CD4-positive, CD25-positive, alpha-beta regulatory T cell (primary cell): ENCODE measurements around the gene MMP7. TPM values are rescaled to one million over a fixed set of nuclear protein-coding genes. Genes with fewer than 3 reads are reported as not detected.

Source experiments
- ATAC-seq, 2 donors: fragments of 150-1000 bp; cut with Tn5 transposase; one replicate each; pipeline ENCODE4 v1.10.0; 2021; ENCODE audit warnings: low read depth in 2 of 2, moderate number of reproducible peaks in 2 of 2, moderate library complexity in 1 of 2
- DNase-seq, 3 donors: peaks; one replicate each; pipeline versions ENCODE4 v3.0.0 to v3.0.0-alpha.2; 2012 to 2022; ENCODE audit warnings: mixed read lengths in 1 of 3
- H3K27ac ChIP-seq: one replicate; pipeline ENCODE4 v1.7.0; 2013; ENCODE audit warnings: mild to moderate bottlenecking, low read length; ENCODE audit not compliant: insufficient read depth, poor library complexity, severe bottlenecking
- H3K27me3 ChIP-seq: one replicate; pipeline ENCODE4 v1.7.0; 2013; ENCODE audit warnings: low read length; ENCODE audit not compliant: control insufficient read depth, insufficient read depth
- H3K36me3 ChIP-seq: one replicate; pipeline ENCODE4 v1.7.0; 2013; ENCODE audit warnings: mild to moderate bottlenecking, low read length, moderate library complexity; ENCODE audit not compliant: control insufficient read depth, insufficient read depth
- H3K4me1 ChIP-seq: 2 replicates; pipeline ENCODE4 v1.7.0; 2013; ENCODE audit warnings: mild to moderate bottlenecking, low read length; ENCODE audit not compliant: insufficient read depth, control insufficient read depth, poor library complexity, severe bottlenecking
- H3K4me3 ChIP-seq: one replicate; pipeline ENCODE4 v1.7.0; 2013; ENCODE audit warnings: low read depth, mild to moderate bottlenecking, low read length, moderate library complexity
- H3K9me3 ChIP-seq, 2 experiments: 1 replicate in 1 of 2; 2 replicates in 1 of 2; pipeline ENCODE4 v1.7.0; 2013; ENCODE audit warnings: low read length in 2 of 2, mild to moderate bottlenecking in 1 of 2, moderate library complexity in 1 of 2; ENCODE audit not compliant: control insufficient read depth in 2 of 2
- H3K27ac Mint-ChIP-seq, 3 donors: one replicate each; pipeline ENCODE4 v1.8.0; 2020 to 2022; ENCODE audit warnings: mild to moderate bottlenecking in 3 of 3, mixed read lengths in 3 of 3, moderate library complexity in 2 of 3
- H3K27me3 Mint-ChIP-seq: one replicate; pipeline ENCODE4 v1.8.0; 2022; ENCODE audit warnings: mild to moderate bottlenecking, mixed read lengths
- H3K36me3 Mint-ChIP-seq: one replicate; pipeline ENCODE4 v1.8.0; 2020; ENCODE audit warnings: mixed read lengths
- H3K4me1 Mint-ChIP-seq, 4 donors: one replicate each; pipeline ENCODE4 v1.8.0; 2020 to 2022; ENCODE audit warnings: mixed read lengths in 4 of 4, mild to moderate bottlenecking in 1 of 4
- H3K4me3 Mint-ChIP-seq, 4 donors: one replicate each; pipeline ENCODE4 v1.8.0; 2020 to 2022; ENCODE audit warnings: mild to moderate bottlenecking in 4 of 4, mixed read lengths in 4 of 4, moderate library complexity in 3 of 4
- H3K9me3 Mint-ChIP-seq, 7 donors: one replicate each; pipeline ENCODE4 v1.8.0; 2020 to 2022; ENCODE audit warnings: mixed read lengths in 7 of 7, mild to moderate bottlenecking in 3 of 7, moderate library complexity in 2 of 7
- polyA plus RNA-seq, 4 donors: library from polyadenylated mRNA; unstranded; fragments of 300-500 nt; fragmentation: Illumina TruSeq; gene quantifications; one replicate each; pipeline ENCODE4 v1.2.3, GENCODE V29; 2021
- total RNA-seq: library from RNA; stranded (reverse); gene quantifications from one replicate; pipeline ENCODE4 v1.2.3, GENCODE V29; 2022

MMP7 gene
- total and polyA plus RNA-seq, 5 donors from 2014 or later: 0.16 TPM; not detected in 4

- peaks cover 0 to 5% of the 10 kb centered on the region in 2 experiments for H3K9me3 ChIP-seq
Observed at GRCh38 chr11:102568851-102569250, 38.3 kb upstream of the MMP7 start.

GRCh38 chr11:102566112-102566511 is 35.6 kb upstream of the MMP7 start:
- H3K9me3 ChIP-seq: peaks cover 0 to 5% of the 10 kb centered on the region in 2 experiments
- no peaks in the 10 kb centered on the region for H3K36me3 ChIP-seq
- no peak overlapping the region for H3K4me3 ChIP-seq
- H3K4me1 ChIP-seq: peaks cover 7% of the 10 kb centered on the region
- Mint-ChIP-seq H3K4me3 (no peak overlapping the region), H3K9me3 (peaks cover 0 to 22% (median 9%) of the 10 kb centered on the region in 7 donors), H3K4me1 (peaks cover 10 to 25% (median 14%) of the 10 kb centered on the region in 4 donors), H3K27ac (no peak overlapping the region), H3K36me3 (peaks cover 4% of the 10 kb centered on the region), H3K27me3 (peaks cover 22% of the 10 kb centered on the region)
- H3K27me3 ChIP-seq: peaks cover 6% of the 10 kb centered on the region
- no peak overlapping the region for H3K27ac ChIP-seq
- ATAC-seq (no peak), DNase-seq (no peak)

More at GRCh38 chr11:102568851-102569250, 38.3 kb upstream of the MMP7 start:
- H3K27ac ChIP-seq: no peak overlapping the region
- no peak overlapping the region for H3K4me3 ChIP-seq
- no peak for ATAC-seq
- H3K4me1 Mint-ChIP-seq: peaks cover 0 to 3% (median 0%) of the 10 kb centered on the region in 4 donors
- H3K27me3 ChIP-seq: peaks cover 5% of the 10 kb centered on the region
- H3K27me3 Mint-ChIP-seq: peaks cover 21% of the 10 kb centered on the region
- no peak overlapping the region for H3K4me3 Mint-ChIP-seq
- no peak for DNase-seq
- peaks cover 1 to 22% (median 9%) of the 10 kb centered on the region in 7 donors for H3K9me3 Mint-ChIP-seq
- H3K27ac Mint-ChIP-seq: no peak overlapping the region
- no peaks in the 10 kb centered on the region for H3K4me1 ChIP-seq
- H3K36me3 Mint-ChIP-seq: peaks cover 4% of the 10 kb centered on the region
- H3K36me3 ChIP-seq: no peaks in the 10 kb centered on the region

- Histone ChIP-seq H3K27ac (no peak overlapping the region), H3K27me3 (peaks cover 6% of the 10 kb centered on the region), H3K4me3 (no peak overlapping the region), H3K4me1 (peaks cover 23% of the 10 kb centered on the region), H3K9me3 (peaks cover 0 to 5% of the 10 kb centered on the region in 2 experiments), H3K36me3 (no peaks in the 10 kb centered on the region)
- Mint-ChIP-seq H3K27me3 (peaks cover 22% of the 10 kb centered on the region), H3K27ac (peak overlapping the region in 1 of 3 donors; percentile 45), H3K9me3 (peaks cover 0 to 19% (median 5%) of the 10 kb centered on the region in 7 donors), H3K4me1 (peaks cover 24 to 44% (median 29%) of the 10 kb centered on the region in 4 donors), H3K36me3 (peaks cover 4% of the 10 kb centered on the region), H3K4me3 (no peak overlapping the region)
- ATAC-seq (peak; percentile 57 to 59), DNase-seq (peak in 1 of 3 donors; percentile 41)
Observed at GRCh38 chr11:102564110-102564509, 33.6 kb upstream of the MMP7 start.

- ATAC-seq: no peak
- H3K4me1 Mint-ChIP-seq: peaks cover 26 to 46% (median 31%) of the 10 kb centered on the region in 4 donors
- H3K36me3 ChIP-seq: no peaks in the 10 kb centered on the region
- H3K9me3 ChIP-seq: peaks cover 0 to 5% of the 10 kb centered on the region in 2 experiments
- H3K9me3 Mint-ChIP-seq: peaks cover 0 to 7% (median 2%) of the 10 kb centered on the region in 7 donors
- peak overlapping the region in 2 of 3 donors; percentile 38 to 88 for H3K27ac Mint-ChIP-seq
- peak overlapping the region in 1 of 4 donors; percentile 61 for H3K4me3 Mint-ChIP-seq
- no peak overlapping the region for H3K27ac ChIP-seq
- peaks cover 4% of the 10 kb centered on the region for H3K36me3 Mint-ChIP-seq
- H3K27me3 Mint-ChIP-seq: peaks cover 18% of the 10 kb centered on the region
- no peak for DNase-seq
- peaks cover 8% of the 10 kb centered on the region for H3K27me3 ChIP-seq
- peaks cover 23% of the 10 kb centered on the region for H3K4me1 ChIP-seq
- peak overlapping the region; percentile 28 for H3K4me3 ChIP-seq
Observed at GRCh38 chr11:102561636-102562035, 31.1 kb upstream of the MMP7 start.

- DNase-seq (peak in 2 of 3 donors; percentile 20 to 72), ATAC-seq (peak; percentile 44)
- Mint-ChIP-seq H3K27me3 (peaks cover 11% of the 10 kb centered on the region), H3K4me3 (peak overlapping the region; percentile 13 to 82 (median 72)), H3K27ac (peak overlapping the region; percentile 18 to 86 (median 84)), H3K36me3 (no peaks in the 10 kb centered on the region), H3K4me1 (peaks cover 26 to 46% (median 31%) of the 10 kb centered on the region in 4 donors), H3K9me3 (no peaks in the 10 kb centered on the region)
- peaks cover 23% of the 10 kb centered on the region for H3K4me1 ChIP-seq
- H3K9me3 ChIP-seq: no peaks in the 10 kb centered on the region
- H3K27ac ChIP-seq: peak overlapping the region; percentile 33
- peaks cover 10% of the 10 kb centered on the region for H3K27me3 ChIP-seq
- H3K4me3 ChIP-seq: peak overlapping the region; percentile 65
- no peaks in the 10 kb centered on the region for H3K36me3 ChIP-seq
Observed at GRCh38 chr11:102560555-102561011, 30.0 kb upstream of the MMP7 start.

GRCh38 chr11:102559839-102560238 is 29.3 kb upstream of the MMP7 start:
- Histone ChIP-seq H3K36me3 (no peaks in the 10 kb centered on the region), H3K27me3 (peaks cover 10% of the 10 kb centered on the region), H3K4me1 (peaks cover 23% of the 10 kb centered on the region), H3K4me3 (peak overlapping the region; percentile 65), H3K27ac (no peak overlapping the region), H3K9me3 (no peaks in the 10 kb centered on the region)
- Mint-ChIP-seq H3K4me1 (peaks cover 26 to 46% (median 31%) of the 10 kb centered on the region in 4 donors), H3K36me3 (no peaks in the 10 kb centered on the region), H3K27me3 (peaks cover 11% of the 10 kb centered on the region), H3K9me3 (no peaks in the 10 kb centered on the region), H3K4me3 (peak overlapping the region in 2 of 4 donors; percentile 37 to 63), H3K27ac (peak overlapping the region; percentile 88)
- DNase-seq: peak in 2 of 3 donors; percentile 10 to 53
- ATAC-seq: peak; percentile 67 to 71

GRCh38 chr11:102555091-102555490 is 24.5 kb upstream of the MMP7 start:
- DNase-seq: no peak
- Histone ChIP-seq H3K27me3 (peaks cover 7% of the 10 kb centered on the region), H3K4me1 (peaks cover 6% of the 10 kb centered on the region), H3K4me3 (no peak overlapping the region), H3K27ac (no peak overlapping the region), H3K36me3 (no peaks in the 10 kb centered on the region), H3K9me3 (no peaks in the 10 kb centered on the region)
- Mint-ChIP-seq H3K36me3 (no peaks in the 10 kb centered on the region), H3K4me3 (no peak overlapping the region), H3K27me3 (peaks cover 5% of the 10 kb centered on the region), H3K9me3 (peaks cover 0 to 5% (median 0%) of the 10 kb centered on the region in 7 donors), H3K4me1 (peaks cover 10 to 12% (median 11%) of the 10 kb centered on the region in 4 donors), H3K27ac (no peak overlapping the region)
- no peak for ATAC-seq

- Mint-ChIP-seq H3K27ac (no peak overlapping the region), H3K4me1 (peaks cover 0 to under 1% (median 0%) of the 10 kb centered on the region in 4 donors), H3K9me3 (peaks cover 0 to 5% (median 0%) of the 10 kb centered on the region in 7 donors), H3K27me3 (peaks cover 8% of the 10 kb centered on the region), H3K36me3 (no peaks in the 10 kb centered on the region), H3K4me3 (no peak overlapping the region)
- Histone ChIP-seq H3K27ac (no peak overlapping the region), H3K4me1 (no peaks in the 10 kb centered on the region), H3K27me3 (peaks cover 7% of the 10 kb centered on the region), H3K4me3 (no peak overlapping the region), H3K36me3 (no peaks in the 10 kb centered on the region), H3K9me3 (no peaks in the 10 kb centered on the region)
- no peak for DNase-seq
- no peak for ATAC-seq
Observed at GRCh38 chr11:102553835-102554282, 23.3 kb upstream of the MMP7 start.
